SK-N-MC (cell line): ENCODE data around the gene PPIH.

ENCODE experiments used
- EZH2 ChIP-seq: fragments of 200-600 bp; sonication (generic); IDR thresholded peaks from one replicate; pipeline ENCODE4 v1.6.1; 2017; ENCODE audit warnings: antibody characterized with exemption
- FOXP2 ChIP-seq: optimal IDR thresholded peaks from 2 replicates; pipeline ENCODE3; 2011; ENCODE audit warnings: mild to moderate bottlenecking, moderate library complexity; ENCODE audit not compliant: insufficient read depth; ENCODE audit errors: extremely low read length, control extremely low read depth
- POLR2AphosphoS5 ChIP-seq: IDR thresholded peaks from 2 replicates; pipeline ENCODE4 v1.6.1; 2012; ENCODE audit warnings: mild to moderate bottlenecking, low read depth, low read length, borderline replicate concordance

DNA sequence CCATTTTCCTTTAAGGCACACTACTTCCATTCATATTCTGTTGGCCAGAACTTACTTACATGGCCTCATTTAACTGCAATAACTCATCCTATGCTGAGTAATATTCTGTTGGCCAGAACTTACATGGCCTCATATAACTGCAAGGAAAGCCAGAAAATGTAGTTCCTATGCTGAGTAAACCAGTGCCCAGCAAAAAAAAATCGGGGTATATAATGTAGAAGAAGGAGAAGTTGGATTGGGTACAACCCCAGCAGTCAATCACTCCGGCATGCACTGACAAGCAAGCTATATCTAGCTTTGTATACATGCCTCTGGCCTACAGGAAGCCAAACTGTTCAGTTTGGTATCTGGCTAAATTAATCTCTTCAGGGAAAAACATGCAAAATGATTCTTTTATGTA, 39.4 kb upstream of the PPIH start:
- TF ChIP-seq POLR2AphosphoS5 (no peak), EZH2 (no peak), FOXP2 (no peak)
